Loucy (cell line): ENCODE data around the gene ZNF770.

ENCODE experiments used
- EZH2phosphoT487 ChIP-seq: fragments of 200-600 bp; IDR thresholded peaks from 2 replicates; pipeline ENCODE4 v1.6.1; 2018; ENCODE audit warnings: antibody characterized with exemption, mild to moderate bottlenecking, moderate library complexity, borderline replicate concordance
- TF ChIP-seq, protein P1 (sequence below): fragments of 200-600 bp; sonication (generic); conservative IDR thresholded peaks from 2 replicates; pipeline ENCODE4 v1.5.1; 2014; ENCODE audit warnings: mild to moderate bottlenecking, antibody characterized with exemption, low read length

DNA sequence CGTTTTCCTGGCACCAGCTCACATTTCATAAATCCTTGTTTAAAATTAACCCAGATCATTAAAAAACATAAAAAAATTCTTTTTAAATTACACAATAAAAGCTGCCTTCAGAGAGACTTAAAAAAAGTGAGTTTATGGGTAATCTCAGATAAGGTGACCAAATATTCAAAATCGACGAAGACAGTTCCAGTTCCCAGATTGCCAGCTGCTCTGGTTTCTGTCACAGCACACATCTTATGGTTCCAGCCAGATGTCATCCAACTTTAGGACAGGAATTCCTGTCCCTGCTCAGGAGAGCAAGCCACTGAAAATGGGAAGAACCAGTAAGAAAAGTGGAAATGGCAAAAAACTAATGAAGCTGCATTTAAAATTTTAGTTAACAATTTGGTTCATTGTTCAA lies 15.8 kb upstream of the ZNF770 start:
- TF ChIP-seq, protein P1, sequence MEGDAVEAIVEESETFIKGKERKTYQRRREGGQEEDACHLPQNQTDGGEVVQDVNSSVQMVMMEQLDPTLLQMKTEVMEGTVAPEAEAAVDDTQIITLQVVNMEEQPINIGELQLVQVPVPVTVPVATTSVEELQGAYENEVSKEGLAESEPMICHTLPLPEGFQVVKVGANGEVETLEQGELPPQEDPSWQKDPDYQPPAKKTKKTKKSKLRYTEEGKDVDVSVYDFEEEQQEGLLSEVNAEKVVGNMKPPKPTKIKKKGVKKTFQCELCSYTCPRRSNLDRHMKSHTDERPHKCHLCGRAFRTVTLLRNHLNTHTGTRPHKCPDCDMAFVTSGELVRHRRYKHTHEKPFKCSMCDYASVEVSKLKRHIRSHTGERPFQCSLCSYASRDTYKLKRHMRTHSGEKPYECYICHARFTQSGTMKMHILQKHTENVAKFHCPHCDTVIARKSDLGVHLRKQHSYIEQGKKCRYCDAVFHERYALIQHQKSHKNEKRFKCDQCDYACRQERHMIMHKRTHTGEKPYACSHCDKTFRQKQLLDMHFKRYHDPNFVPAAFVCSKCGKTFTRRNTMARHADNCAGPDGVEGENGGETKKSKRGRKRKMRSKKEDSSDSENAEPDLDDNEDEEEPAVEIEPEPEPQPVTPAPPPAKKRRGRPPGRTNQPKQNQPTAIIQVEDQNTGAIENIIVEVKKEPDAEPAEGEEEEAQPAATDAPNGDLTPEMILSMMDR, result no peak
- TF ChIP-seq EZH2phosphoT487, result no peak
